ENCODE data around the gene COX4I2. TPM values are rescaled to one million over a fixed set of nuclear protein-coding genes. Genes with fewer than 3 reads are reported as not detected.

The COX4I2 gene
- total RNA-seq, 2 experiments from 2014 or later: not detected

DNA sequence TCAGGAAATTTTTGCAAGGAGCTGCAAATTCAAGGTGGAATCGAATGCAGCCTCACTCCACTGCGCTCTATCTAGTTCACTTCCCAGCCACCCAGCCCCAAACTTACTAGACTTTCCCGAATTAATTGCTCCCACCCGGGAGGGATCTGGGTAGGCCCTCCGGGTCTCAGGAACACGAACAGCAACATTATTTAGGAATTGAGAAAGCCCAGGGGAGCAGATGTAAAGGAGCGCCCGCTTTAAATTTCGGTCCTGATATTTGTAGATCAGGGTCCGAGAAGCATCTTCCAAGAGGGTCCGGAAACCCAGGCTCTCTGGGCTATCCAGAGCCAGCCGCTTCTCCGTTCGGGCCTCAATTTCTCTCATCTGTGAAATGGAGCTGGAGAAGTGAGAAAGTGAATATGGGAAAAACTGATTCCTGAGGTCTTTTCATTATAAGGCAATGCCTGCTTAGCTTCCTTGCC lies 33.1 kb upstream of the COX4I2 start:
- H3K27ac Mint-ChIP-seq: no peak overlapping the region
- peak overlapping the region; percentile 78 for H3K4me3 Mint-ChIP-seq
- no peaks in the 10 kb centered on the region for H3K9me3 Mint-ChIP-seq
- ChIA-PET POLR2A (interaction anchor here (0.6 to 6.1 kb wide), 7 partner anchors 8 to 140 kb away, joined by 3 to 38 read pairs (median 3); a partner anchor contains a TSS), CTCF (interaction anchor here (2.6 to 19.7 kb wide), 3 partner anchors 8 to 119 kb away, joined by 16 to 1008 read pairs (median 70); no protein-coding TSS in a partner anchor)
- TF ChIP-seq CTCF (IDR thresholded peaks at IDR 0.05): no peak
- ATAC-seq: no peak
- H3K36me3 Mint-ChIP-seq (ENCODE audit: low read depth): no peaks in the 10 kb centered on the region
- intact Hi-C loops (cut with micrococcal nuclease): no loop called here
- no peak for DNase-seq
- peaks cover 22% of the 10 kb centered on the region for H3K4me1 Mint-ChIP-seq (ENCODE audit: low read depth)
- peaks cover 49% of the 10 kb centered on the region for H3K27me3 Mint-ChIP-seq

DNA sequence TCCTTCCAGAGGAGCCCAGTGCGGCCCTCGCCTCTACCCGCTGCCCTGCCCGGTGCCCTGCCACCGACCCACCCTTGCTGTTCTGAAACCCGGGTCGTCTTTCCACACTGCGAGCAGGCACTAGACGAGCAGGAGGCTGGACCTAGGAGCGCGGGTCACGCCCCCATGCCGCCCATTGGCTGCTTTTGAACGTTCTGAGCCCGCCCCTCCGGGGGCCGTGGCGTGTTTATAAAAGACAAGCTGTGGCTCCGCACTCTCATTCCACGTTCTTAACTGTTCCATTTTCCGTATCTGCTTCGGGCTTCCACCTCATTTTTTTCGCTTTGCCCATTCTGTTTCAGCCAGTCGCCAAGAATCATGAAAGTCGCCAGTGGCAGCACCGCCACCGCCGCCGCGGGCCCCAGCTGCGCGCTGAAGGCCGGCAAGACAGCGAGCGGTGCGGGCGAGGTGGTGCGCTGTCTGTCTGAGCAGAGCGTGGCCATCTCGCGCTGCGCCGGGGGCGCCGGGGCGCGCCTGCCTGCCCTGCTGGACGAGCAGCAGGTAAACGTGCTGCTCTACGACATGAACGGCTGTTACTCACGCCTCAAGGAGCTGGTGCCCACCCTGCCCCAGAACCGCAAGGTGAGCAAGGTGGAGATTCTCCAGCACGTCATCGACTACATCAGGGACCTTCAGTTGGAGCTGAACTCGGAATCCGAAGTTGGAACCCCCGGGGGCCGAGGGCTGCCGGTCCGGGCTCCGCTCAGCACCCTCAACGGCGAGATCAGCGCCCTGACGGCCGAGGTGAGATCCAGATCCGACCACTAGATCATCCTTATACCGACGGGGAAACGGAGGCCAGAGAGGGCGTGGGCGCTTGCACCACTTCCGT lies 32.4 kb upstream of the COX4I2 start, which contains the start of gene ID1:
ID1 (plus strand) TSS at position 259 of the 871 bp plus-strand sequence; CDS start at position 358, 99 bp downstream.
- Mint-ChIP-seq H3K9me3 (no peaks in the 10 kb centered on the region), H3K4me1 (ENCODE audit: low read depth) (peaks cover 22% of the 10 kb centered on the region), H3K27ac (no peak within 1 kb of the TSS), H3K36me3 (ENCODE audit: low read depth) (no peaks in the 10 kb centered on the region), H3K4me3 (peak within 1 kb of the TSS; percentile 78), H3K27me3 (peaks cover 49% of the 10 kb centered on the region)
- ChIA-PET POLR2A (interaction anchor here (0.6 to 6.1 kb wide), 7 partner anchors 8 to 140 kb away, joined by 3 to 38 read pairs (median 3); no protein-coding TSS in a partner anchor), CTCF (interaction anchor here (0.8 to 19.7 kb wide), 4 partner anchors 7 to 133 kb away, joined by 3 to 1008 read pairs (median 43); partner anchors contain the start of gene TPX2)
- intact Hi-C loops (cut with micrococcal nuclease): no loop called here
- DNase-seq (peak; percentile 93), ATAC-seq (peak; percentile 86)
- TF ChIP-seq CTCF (IDR thresholded peaks at IDR 0.05): no peak

DNA sequence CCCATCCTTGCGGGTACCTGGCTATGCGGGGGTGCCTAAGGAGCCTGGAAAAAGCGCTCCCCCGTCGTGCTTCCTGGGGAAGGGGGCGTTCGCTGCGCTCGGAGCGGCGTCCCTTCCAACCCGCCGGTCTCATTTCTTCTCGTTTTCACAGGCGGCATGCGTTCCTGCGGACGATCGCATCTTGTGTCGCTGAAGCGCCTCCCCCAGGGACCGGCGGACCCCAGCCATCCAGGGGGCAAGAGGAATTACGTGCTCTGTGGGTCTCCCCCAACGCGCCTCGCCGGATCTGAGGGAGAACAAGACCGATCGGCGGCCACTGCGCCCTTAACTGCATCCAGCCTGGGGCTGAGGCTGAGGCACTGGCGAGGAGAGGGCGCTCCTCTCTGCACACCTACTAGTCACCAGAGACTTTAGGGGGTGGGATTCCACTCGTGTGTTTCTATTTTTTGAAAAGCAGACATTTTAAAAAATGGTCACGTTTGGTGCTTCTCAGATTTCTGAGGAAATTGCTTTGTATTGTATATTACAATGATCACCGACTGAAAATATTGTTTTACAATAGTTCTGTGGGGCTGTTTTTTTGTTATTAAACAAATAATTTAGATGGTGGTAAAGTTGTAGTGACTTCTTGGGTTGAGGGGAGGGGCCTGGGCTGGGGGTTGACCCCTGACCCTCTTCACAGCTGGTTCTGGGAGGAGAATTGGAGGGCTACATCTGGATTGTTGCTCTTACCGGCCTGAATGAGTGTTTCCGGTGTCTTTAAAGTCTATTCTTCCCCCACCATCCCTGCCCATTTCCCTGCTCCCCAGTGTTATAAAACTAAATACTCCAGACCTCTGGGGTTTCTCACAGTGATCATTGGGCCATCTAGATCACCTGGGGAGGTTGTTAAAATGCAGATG lies 31.6 kb upstream of the COX4I2 start:
- Mint-ChIP-seq H3K4me1 (ENCODE audit: low read depth) (peaks cover 22% of the 10 kb centered on the region), H3K36me3 (ENCODE audit: low read depth) (no peaks in the 10 kb centered on the region), H3K9me3 (no peaks in the 10 kb centered on the region), H3K27me3 (peaks cover 49% of the 10 kb centered on the region), H3K4me3 (peak overlapping the region; percentile 78), H3K27ac (no peak overlapping the region)
- no peak for ATAC-seq
- POLR2A ChIA-PET: interaction anchor here (4.0 to 6.1 kb wide), 2 partner anchors 32 to 38 kb away, joined by 24 to 38 read pairs; no protein-coding TSS in a partner anchor
- no peak for TF ChIP-seq CTCF (IDR thresholded peaks at IDR 0.05)
- no peak for DNase-seq
- intact Hi-C loops (cut with micrococcal nuclease): no loop called here
- CTCF ChIA-PET: interaction anchor here (0.8 to 19.7 kb wide), 3 partner anchors 43 to 133 kb away, joined by 3 to 1008 read pairs (median 16); partner anchors contain the start of gene TPX2

- Mint-ChIP-seq H3K4me3 (no peak overlapping the region), H3K27ac (no peak overlapping the region), H3K9me3 (no peaks in the 10 kb centered on the region), H3K4me1 (ENCODE audit: low read depth) (peaks cover 22% of the 10 kb centered on the region), H3K36me3 (ENCODE audit: low read depth) (no peaks in the 10 kb centered on the region), H3K27me3 (peaks cover 51% of the 10 kb centered on the region)
- ChIA-PET CTCF (interaction anchor here (19.7 kb wide), 1 partner anchor 44 kb away, joined by 1008 read pairs; no protein-coding TSS in a partner anchor), POLR2A (interaction anchor here (0.9 to 6.1 kb wide), 2 partner anchors 39 to 48 kb away, joined by 3 to 38 read pairs; no protein-coding TSS in a partner anchor)
- no peak for DNase-seq
- ATAC-seq: no peak
- no peak for TF ChIP-seq CTCF (IDR thresholded peaks at IDR 0.05)
- intact Hi-C loops (cut with micrococcal nuclease): no loop called here
Measured at GRCh38 chr20:31606804-31607639, 30.7 kb upstream of the COX4I2 start.

Measured in activated CD8-positive, alpha-beta T cell treated with anti-CD3 and anti-CD28 coated beads for 36 hours (primary cell).